ENCODE measurements around the gene GNAQ.

- TF ChIP-seq SUZ12 (IDR thresholded peaks at IDR 0.05; ENCODE audit: low read depth, low read length): no peak
- TF ChIP-seq, protein P1, sequence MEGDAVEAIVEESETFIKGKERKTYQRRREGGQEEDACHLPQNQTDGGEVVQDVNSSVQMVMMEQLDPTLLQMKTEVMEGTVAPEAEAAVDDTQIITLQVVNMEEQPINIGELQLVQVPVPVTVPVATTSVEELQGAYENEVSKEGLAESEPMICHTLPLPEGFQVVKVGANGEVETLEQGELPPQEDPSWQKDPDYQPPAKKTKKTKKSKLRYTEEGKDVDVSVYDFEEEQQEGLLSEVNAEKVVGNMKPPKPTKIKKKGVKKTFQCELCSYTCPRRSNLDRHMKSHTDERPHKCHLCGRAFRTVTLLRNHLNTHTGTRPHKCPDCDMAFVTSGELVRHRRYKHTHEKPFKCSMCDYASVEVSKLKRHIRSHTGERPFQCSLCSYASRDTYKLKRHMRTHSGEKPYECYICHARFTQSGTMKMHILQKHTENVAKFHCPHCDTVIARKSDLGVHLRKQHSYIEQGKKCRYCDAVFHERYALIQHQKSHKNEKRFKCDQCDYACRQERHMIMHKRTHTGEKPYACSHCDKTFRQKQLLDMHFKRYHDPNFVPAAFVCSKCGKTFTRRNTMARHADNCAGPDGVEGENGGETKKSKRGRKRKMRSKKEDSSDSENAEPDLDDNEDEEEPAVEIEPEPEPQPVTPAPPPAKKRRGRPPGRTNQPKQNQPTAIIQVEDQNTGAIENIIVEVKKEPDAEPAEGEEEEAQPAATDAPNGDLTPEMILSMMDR (CRISPR knock-in tag; IDR thresholded peaks at IDR 0.05): no peak
- TF ChIP-seq SMC3 (IDR thresholded peaks at IDR 0.05; ENCODE audit: low read length): no peak
These were observed 319.0 kb downstream of the GNAQ start for GRCh38 chr9:77712533-77713130.

Measured in HepG2 (cell line).